ENCODE measurements around the gene UNC45B.

DNA sequence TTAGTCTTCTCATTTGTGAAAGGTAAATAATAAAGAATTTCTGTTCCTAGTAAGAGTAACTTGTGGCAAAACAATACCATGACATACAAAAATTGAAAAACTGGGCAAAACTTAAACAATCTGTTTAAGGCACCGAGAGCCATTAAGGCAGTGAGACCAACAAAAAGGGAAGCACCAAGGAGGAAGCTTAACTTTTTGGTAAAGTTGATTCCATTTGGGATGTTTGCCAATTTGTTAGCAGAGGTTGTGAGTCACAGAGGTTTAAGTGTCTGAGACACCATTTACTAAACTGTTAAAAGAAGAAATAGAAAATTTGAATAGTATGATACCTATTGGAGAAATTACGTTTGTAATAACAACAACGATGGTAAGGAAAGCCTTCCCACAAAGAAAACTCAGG lies 41.7 kb downstream of the UNC45B start:
- TF ChIP-seq POLR2A (IDR thresholded peaks at IDR 0.05; ENCODE audit: borderline replicate concordance, extremely low read depth, insufficient read depth, insufficient read length) (no peak), EGR1 (IDR thresholded peaks at IDR 0.05; ENCODE audit: low read depth) (no peak), CTCF (IDR thresholded peaks at IDR 0.05 in 2 of 3, conservative IDR thresholded peaks at IDR 0.05 in 1 of 3; ENCODE audit: borderline replicate concordance in 1 of 3, insufficient read depth in 1 of 3, low read depth in 2 of 3, low read length in 2 of 3) (no peak)
